Colon (tissue), 2 donors: ENCODE measurements around the gene TTC24.
"Not testable (repeated sequence)": the region's sequence is repeated elsewhere in the genome, so short reads cannot be mapped to it uniquely, and the experiment has no call there.

ENCODE experiments used
- FAIRE-seq: peaks from 2 replicates; lab custom pipeline; 2012; peaks lifted over from hg19 to GRCh38; lab: Jason Lieb, UNC
- donor health status: control.
- donor health status: control.

TTC24 gene

DNA sequence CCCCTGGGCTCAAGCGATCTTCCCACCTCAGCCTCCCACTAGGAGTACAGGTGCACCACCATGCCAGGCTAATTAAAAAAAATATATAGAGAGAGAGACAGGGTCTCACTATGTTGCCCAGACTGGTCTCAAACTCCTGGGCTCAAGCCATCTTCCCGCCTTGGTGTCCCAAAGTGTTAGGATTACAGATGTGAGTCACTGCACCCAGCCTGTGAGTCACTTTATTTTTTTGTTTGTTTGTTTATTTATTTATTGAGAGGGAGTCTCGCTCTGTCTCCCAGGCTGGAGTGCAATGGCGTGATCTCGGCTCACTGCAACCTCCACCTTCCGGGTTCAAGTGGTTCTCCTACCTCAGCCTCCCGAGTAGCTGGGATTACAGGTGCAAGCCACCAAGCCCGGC lies 8.4 kb downstream of the TTC24 start:
- FAIRE-seq, result not testable (repeated sequence)

DNA sequence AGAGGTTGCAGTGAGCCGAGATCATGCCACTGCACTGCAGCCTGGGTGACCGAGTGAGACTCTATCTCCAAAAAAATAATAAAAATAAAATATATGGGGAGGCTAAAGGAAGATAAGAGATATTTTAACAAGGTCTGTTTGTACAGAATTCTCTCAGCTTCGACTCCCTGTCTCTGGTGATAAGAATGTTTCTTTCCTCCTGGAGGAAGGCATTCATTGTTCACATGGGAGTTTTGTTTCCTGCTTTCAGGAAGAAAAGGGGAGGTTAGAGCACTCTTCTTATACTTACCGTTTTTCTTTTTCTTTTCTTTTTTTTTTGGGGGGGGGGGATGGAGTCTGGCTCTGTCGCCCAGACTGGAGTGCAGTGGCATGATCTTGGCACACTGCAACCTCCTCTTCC lies 10.0 kb downstream of the TTC24 start:
- FAIRE-seq, result no peak

DNA sequence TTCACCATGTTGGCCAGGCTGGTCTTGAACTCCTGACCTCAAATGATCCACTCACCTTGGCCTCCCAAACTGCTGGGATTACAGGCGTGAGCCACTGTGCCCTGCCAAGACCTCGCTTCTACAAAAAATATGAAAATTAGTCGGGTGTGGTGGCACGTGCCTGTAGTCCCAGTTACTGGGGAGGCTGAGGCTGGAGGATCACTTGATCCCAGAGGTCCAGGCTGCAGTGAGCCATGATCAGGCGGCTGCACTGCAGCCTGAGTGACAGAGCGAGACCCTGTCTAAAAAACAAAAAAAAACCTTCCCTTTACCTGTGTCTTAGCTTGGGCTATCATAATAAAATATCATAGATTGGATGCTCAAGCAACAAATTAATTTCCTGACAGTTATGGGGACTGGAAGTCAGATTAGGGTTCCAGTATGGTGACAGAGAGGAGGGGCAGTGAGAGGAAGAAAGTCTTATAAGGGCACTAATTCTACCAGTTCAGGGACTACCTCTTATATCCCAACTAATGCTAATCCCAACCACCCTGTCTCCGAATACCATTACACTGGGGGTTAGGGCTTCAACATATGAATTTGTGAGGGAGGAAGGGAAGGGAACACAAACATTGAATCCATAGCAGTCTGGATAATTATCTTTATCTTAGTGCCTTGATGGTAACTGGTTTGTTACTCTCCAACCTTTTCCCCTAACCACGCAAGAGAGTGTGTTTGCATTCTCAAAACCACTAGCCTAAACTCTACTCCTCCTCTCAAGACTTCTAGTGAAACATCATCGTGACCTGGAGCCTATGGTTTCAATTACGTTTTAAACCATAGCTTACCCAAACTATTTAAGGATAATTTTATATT lies 11.0 kb downstream of the TTC24 start:
- FAIRE-seq, result no peak

DNA sequence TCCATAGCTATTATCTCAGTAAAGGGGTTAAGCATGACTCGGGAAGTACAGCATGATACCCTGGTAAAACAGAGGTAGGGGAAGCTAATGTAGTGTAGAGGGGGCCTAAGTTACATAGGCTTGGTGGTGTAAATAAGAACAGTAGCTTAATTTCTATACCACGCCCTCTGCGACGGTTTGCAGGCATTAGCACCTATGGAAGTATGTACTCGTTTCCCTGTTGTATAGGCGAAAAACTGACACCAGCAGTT lies 11.6 kb downstream of the TTC24 start:
- no peak for FAIRE-seq

DNA sequence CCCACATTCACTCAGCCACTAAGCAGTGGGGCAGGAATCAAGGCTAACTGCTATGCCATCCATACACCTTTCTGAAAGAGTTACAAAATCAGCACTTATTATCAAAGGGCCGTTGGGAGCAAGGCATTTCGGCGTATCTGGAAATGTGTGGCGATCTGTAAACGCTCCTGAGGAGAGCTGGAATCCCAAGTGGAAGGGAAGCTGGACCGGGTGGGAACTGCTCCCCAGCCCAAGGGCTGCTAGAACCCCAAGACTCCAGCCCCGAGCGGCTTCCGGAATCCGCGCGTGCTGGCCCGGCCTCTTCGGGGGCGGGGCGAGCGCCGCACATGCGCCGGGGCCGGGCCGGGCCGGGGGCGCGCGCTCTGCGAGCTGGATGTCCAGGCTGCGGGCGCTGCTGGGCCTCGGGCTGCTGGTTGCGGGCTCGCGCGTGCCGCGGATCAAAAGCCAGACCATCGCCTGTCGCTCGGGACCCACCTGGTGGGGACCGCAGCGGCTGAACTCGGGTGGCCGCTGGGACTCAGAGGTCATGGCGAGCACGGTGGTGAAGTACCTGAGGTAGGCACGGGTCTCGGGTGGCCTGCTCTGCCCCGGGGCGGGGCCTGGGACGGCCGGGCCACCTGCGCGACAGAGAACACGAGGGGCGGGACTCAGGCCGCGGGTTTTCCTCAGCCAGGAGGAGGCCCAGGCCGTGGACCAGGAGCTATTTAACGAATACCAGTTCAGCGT lies 12.1 kb downstream of the TTC24 start, which contains the start of gene NAXE:
NAXE (plus strand) TSS at position 345 of the 726 bp plus-strand sequence; CDS start at position 374, 29 bp downstream.
- no peak for FAIRE-seq

DNA sequence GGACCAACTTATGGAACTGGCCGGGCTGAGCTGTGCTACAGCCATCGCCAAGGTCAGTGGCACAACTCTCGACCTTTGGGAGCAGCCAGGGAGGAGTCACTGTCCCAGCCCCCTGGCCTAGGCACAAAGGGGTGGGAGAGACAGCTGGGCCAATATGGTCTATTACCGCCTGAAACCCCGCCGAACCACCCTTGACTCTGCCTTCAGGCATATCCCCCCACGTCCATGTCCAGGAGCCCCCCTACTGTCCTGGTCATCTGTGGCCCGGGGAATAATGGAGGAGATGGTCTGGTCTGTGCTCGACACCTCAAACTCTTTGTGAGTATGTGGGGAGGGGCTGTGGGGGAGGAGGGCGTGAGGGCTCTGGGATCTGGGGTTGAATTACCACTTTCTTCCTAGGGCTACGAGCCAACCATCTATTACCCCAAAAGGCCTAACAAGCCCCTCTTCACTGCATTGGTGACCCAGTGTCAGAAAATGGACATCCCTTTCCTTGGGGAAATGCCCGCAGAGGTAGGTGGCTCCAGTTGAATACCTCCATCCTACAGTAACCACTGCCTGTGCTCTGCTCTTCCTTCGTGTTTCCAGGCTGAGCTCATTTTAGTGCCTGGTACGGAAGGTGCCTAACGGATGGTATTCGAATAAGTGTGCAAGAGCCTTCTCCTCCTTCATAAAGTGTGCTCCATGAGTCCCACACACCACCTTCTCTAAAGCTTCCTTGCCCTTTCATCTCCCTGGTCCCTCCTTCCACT lies 12.8 kb downstream of the TTC24 start:
- no peak for FAIRE-seq

DNA sequence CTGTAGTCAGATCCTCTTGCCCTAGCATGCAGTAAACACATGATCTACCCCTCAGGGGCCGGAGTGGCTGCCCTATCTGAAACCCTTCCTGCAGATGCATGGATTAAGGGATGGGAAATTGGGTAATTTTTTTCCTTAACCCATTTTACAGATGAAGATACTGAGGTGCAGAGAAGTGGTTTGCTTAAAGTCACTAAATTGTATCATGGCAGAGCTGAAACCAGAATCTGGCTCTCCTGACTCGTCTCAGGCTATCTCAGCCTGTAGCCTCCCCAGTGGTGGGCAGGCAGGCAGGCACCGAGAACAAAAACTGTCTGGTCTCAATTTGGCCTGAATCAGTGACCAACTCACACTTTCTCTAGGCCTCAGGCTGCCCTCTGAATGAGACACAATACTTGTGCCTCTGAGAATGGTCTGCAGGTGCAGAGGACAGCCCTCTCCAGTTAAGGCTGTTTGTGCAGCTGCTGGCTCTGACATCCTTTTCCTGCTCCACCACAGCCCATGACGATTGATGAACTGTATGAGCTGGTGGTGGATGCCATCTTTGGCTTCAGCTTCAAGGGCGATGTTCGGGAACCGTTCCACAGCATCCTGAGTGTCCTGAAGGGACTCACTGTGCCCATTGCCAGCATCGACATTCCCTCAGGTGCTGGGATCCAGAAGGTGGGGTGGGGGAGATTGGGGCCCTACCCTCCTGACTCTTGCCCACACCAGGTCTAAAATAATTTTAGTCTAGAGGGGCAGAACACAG lies 13.6 kb downstream of the TTC24 start:
- no peak for FAIRE-seq

DNA sequence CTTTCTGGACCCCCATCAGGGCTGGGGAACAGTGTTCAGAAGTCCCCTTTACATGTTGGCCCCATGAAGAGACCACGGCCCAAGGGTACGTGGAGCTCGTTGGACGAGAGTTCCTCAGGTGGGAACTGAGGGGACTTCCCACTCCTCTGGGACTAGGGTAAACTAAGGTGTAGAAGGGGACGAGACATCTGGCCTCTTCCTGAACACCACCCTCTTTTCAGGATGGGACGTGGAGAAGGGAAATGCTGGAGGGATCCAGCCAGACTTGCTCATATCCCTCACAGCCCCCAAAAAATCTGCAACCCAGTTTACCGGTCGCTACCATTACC lies 14.1 kb downstream of the TTC24 start:
- FAIRE-seq, result no peak

DNA sequence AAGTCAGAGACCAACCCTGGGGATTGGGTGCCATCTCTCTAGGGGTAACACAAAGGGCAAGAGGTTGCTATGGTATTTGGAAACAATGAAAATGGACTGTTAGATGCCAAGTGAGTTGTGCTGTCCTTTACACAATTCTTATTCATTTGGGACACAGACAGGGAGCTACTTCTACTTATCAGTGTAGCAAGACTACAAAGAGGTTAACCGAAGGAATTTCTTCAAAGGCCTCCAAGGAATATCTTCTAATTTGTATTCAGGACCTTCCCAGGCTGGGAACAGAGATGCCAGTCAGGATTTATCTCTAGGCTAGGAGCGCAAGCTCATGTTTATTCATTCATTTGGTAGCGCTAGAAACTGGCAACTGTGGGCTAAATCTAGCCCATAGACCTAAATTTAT lies 14.7 kb downstream of the TTC24 start:
- FAIRE-seq, result no peak

DNA sequence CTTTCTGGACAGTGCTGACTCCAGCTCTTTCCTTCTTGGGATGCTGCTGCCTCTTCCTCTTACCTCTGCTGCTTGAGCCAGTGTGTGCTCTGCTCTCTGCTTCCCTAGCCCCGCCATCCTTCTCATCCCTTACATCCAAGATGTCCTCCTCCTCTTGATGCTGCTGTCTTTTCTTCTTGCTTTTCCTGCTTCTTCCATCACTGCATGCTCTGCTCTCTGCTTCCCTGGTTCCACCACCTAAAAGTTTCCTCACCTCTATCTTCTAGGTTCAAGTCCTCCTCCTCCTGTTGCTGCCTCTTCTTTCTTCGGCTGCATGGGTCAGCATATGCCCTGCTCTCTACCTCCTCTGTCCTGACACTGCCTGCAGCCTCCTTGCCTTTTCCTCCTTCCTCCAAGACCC lies 15.5 kb downstream of the TTC24 start:
- no peak for FAIRE-seq

DNA sequence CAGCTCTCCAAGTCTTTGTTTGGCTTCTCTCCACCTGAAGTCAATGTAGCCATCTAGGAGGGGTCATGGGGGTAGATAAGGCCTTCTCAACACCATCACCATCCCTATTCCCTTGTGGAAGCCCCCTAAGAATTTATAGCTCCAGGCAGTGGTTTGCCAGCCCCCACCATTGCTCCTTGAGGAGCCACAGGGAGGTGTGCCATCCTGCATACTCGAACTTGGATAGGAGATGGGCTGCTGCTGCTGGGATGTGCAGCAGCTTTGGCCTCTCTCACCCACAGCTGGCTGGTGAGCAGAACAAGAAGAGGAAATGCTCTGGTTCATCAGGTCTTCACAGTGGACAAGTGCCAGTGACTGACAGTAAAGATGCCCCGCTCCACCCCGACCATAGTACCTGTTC lies 16.9 kb downstream of the TTC24 start:
- no peak for FAIRE-seq

DNA sequence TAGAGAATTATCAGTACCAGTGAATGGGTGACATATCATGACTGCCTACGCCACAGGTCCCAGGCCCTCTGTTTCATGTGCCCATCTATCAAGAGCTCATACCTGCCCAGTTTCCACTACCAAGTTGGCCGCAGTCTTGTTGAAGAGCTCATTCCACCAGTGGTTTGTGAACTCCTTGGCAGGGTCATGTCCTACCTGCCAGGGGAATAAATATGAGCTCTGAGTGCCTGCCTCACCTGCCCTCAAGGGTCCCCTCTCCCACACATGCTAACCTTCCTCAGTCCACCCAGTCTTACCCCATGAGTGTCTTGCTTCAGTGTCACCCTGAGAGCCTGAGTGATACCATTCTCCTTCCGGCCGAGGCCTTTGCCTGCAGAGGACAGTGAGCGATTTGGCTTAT lies 18.6 kb downstream of the TTC24 start:
- FAIRE-seq, result no peak

DNA sequence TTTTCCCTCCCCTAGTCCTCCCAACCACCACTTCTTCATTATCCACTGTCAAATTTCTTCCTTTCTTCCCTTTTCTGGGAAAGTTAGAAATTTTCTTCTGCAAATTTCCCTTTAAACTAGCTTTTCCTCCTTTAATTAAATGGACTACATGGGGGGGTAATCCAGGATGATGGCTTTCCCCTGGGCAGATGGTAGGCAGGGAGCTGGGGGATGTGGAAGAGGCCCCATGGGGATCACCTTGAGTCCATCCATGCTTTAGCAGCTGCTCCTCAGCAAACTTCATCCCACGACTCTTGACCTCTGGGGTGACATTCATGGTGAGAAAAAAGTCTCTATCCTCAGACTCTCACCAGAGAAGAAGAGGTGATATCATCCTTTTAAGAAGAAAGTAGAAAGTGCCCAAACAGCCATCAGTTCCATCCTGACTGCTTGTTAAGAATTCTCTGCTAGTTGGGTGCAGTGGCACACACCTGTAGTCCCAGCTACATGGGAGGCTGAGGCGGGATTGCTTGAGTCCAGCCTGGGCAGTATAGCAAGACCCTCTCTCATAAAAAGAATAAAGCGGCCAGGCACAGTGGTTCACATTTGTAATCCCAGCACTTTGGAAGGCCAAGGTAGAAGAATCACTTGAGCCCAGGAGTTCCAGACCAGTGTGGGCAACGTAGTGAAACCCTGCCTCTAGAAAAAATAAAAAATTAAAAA lies 19.4 kb downstream of the TTC24 start:
- FAIRE-seq, result no peak

DNA sequence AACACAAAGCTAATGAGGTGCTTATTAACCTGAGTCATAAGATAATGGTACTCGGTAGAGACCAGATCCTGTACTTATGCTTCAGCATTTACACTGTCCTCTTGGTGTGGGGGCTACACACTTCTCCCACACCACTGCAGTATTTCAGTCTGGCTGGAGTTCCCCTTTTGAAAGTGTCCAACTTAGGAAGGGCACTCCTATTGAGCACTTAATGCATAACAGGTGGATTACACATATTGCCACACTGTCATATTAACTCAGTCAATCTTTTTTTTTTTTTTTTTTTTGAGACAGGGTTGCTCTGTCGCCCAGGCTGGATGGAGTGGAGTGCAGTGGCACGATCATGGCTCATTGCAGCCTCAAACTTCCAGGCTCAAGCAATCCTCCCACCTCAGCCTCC lies 20.3 kb downstream of the TTC24 start:
- FAIRE-seq, result no peak

DNA sequence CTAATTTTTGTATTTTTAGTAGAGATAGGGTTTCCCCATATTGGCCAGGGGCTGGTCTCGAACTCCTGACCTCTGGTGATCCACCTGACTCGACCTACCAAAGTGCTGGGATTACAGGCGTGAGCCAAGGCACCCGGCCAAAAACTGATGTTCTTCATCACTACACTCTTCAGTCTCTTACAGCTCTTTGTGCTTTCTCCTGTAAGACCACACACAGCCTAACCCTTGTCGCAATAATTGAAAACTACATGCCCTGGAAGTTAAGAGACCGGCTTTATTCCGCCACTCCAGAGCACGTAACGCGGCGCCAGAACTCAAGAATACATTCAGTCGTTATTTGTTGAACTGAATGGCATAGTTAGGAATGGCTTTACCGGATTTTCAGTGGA lies 21.2 kb downstream of the TTC24 start:
- no peak for FAIRE-seq

DNA sequence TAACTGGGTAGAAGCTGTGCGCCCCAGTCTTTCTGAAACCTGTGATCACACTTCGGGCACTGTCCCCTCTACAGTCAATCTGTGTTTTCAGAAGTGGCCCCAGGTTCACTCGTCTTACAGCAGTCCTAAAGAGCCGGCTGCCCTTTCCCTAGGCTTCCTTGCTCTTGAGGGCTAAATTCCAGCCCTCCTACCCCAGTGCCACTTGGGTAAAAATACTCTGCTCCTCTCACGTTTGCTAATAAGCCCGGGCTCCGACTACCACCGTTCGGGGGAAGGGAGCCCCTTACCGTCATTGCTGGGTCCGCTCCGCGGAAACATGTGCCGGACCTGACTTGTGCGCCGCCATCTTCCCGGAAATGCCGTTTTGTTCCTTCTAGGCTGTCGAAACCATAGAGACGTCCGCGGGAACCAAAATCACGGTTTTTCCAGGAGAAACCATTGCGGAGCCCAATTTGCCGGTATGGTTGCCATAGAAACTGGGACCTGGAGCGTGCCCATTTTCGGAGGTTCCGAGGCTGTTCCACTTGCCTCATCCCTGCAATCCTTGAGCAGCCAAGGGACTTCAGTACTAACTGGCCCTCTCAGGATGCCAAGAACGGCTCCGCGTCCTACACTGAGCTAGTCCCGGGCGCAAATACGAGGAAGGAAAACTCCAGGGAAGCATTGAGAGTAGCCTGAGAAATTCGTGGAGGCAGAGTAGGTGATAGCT lies 21.8 kb downstream of the TTC24 start, which contains the start of gene GPATCH4:
GPATCH4 (minus strand) TSS at position 358 of the 709 bp plus-strand sequence.
- no peak for FAIRE-seq

DNA sequence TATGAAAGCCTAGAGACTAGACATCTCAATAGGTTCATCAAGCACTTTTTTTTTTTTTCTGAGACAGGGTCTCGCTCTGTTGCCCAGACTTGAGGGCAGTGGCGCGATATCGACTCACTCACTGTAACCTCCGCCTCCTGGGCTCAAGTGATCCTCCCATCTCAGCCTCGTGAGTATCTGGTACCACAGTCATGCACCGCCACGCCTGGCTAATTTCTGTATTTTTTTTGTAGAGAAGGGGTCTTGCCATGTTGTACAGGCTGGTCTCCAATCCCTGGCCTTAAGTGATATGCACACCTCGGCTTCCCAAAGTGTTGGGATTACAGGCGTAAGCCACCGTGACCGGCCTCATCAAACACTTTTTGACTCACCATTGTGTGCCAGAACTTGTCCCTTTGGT lies 22.4 kb downstream of the TTC24 start:
- FAIRE-seq, result no peak

DNA sequence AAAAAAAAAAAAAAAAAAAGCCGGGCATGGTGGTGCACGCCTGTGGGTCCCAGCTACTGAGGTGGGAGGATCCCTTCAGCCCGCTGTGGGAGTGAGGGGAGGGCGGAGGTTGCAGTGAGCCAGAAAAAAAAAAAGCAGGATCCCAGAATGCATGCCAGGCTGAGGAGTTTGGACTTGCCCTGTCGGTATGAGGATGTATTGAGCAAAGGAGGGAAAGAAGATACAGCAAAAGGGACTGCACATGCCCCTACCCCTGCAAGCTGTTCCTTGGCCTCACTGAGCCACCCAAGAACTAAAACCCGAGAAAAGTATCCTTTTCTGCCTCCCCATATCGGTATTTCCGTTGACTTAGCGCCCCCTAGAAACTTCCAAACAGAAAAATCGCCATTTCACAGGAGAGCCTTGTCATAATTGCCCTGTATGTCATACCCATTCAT lies 23.1 kb downstream of the TTC24 start:
- no peak for FAIRE-seq

DNA sequence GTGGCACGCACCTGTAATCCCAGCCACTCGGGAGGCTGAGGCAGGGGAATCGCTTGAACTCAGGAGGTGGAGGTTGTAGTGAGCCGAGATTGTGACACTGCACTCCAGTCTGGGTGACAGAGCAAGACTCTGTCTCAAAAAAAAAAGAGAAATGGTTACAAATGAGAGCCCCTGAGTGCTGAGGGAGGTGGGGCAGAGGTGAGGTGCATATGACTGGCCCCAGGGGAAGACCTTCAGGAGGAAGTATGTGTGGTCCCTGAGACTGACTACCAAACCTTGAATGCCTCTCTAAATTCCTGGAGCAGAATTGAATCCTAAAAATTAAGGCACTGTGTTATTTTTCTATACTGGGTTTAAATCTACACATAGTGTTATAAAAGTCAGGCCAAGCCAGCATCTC lies 27.8 kb downstream of the TTC24 start:
- FAIRE-seq, result not testable (repeated sequence)

DNA sequence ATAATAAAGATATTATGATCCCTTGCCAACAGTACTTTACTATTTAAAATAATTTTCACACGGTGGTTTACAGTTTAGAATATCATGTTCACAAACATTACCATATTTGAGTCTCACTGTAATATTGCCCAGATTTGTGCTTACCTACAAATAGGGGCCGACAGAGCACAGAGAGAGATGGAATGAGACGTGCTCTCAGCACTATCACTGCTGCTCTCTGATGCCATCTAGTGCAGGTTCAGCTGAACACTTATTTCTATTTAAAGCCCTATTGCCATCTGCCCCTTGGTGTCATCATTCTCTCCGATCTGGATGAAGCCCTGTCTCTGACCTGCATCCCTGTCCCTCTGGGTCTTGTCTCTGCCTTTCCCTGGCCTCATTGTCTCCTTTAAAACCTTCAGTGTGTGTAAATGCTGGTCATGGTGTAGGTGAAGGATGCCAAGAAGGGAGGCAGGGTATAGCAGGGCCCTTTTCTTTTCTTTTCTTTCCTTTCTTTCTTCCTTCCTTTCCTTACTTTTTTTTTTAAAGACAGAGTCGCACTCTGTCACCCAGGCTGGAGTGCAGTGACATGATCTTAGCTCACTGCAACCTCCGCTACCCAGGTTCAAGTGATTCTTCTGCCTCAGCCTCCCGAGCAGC lies 28.6 kb downstream of the TTC24 start:
- no peak for FAIRE-seq

DNA sequence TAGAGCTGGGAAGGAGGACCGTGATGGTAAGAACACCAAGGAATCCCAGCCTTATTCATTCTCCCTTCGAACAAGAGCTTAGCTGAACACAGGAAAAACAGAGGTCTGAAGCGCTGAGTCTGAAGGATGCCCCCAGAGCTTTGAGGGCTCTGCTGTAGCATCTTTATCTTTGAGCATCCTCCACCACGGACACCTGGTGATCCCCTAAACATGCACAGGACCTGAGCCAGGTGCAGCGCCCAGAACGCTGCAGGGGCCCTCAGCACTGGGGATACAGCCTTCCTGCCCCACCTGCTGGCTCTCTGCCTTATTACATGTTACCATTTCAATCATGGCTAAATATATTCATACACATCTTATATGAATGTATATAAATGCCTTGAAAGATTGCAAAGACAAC lies 29.5 kb downstream of the TTC24 start:
- no peak for FAIRE-seq
